Adrenal gland (tissue), 5 donors: ENCODE measurements around the gene ETV5.

Source experiments
- POLR2A ChIP-seq, 2 donors: fragments of 450-650 bp; IDR thresholded peaks; one replicate each; pipeline ENCODE4 v1.6.1; 2017; ENCODE audit warnings: antibody characterized with exemption in 2 of 2, mild to moderate bottlenecking in 2 of 2, moderate library complexity in 1 of 2
- TF ChIP-seq, protein P1 (sequence below), 6 experiments: fragments of 450-650 bp in 4 of 6; fragments of 200-600 bp in 2 of 6; sonication (generic) in 1 of 6; IDR thresholded peaks; 1 replicate in 5 of 6; 2 replicates in 1 of 6; pipeline versions ENCODE4 v1.5.1 to v1.8.0; 2016 to 2021; ENCODE audit warnings: antibody characterized with exemption in 6 of 6, mild to moderate bottlenecking in 2 of 6, moderate library complexity in 1 of 6
- donor health status: DM: no; HTN: no; CAD: no.

DNA sequence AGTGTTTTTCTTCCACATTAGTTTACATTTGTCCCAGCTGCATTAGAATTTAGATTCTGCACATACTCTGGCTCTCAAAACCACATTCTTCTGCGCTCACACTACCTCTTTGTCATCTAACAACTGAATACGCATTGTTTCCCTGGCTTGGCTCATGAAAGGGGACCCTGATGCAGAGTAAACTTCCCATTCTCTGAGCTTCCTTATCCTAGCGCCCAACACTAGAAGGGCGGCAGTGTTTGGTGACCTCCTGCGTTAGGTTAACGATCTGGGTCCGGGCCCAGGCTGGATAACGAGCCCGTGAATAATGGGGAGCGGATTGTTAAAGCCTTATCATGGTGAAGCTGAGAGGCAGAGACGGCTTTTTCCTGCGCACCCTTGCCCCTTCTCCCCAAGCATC lies 63.9 kb downstream of the ETV5 start:
- TF ChIP-seq, protein P1, sequence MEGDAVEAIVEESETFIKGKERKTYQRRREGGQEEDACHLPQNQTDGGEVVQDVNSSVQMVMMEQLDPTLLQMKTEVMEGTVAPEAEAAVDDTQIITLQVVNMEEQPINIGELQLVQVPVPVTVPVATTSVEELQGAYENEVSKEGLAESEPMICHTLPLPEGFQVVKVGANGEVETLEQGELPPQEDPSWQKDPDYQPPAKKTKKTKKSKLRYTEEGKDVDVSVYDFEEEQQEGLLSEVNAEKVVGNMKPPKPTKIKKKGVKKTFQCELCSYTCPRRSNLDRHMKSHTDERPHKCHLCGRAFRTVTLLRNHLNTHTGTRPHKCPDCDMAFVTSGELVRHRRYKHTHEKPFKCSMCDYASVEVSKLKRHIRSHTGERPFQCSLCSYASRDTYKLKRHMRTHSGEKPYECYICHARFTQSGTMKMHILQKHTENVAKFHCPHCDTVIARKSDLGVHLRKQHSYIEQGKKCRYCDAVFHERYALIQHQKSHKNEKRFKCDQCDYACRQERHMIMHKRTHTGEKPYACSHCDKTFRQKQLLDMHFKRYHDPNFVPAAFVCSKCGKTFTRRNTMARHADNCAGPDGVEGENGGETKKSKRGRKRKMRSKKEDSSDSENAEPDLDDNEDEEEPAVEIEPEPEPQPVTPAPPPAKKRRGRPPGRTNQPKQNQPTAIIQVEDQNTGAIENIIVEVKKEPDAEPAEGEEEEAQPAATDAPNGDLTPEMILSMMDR (IDR thresholded peaks at IDR 0.05): no peak
- TF ChIP-seq POLR2A (IDR thresholded peaks at IDR 0.05): no peak
